ENCODE data around the gene LTB. TPM values are rescaled to one million over a fixed set of nuclear protein-coding genes. Genes with fewer than 3 reads are reported as not detected.

LTB gene
- total and polyA plus RNA-seq, 9 of the 15 experiments (the other 6 are each of a cell fraction or from before 2014, with no cell fraction given) = 0.07 to 0.51 TPM; not detected in 7

DNA sequence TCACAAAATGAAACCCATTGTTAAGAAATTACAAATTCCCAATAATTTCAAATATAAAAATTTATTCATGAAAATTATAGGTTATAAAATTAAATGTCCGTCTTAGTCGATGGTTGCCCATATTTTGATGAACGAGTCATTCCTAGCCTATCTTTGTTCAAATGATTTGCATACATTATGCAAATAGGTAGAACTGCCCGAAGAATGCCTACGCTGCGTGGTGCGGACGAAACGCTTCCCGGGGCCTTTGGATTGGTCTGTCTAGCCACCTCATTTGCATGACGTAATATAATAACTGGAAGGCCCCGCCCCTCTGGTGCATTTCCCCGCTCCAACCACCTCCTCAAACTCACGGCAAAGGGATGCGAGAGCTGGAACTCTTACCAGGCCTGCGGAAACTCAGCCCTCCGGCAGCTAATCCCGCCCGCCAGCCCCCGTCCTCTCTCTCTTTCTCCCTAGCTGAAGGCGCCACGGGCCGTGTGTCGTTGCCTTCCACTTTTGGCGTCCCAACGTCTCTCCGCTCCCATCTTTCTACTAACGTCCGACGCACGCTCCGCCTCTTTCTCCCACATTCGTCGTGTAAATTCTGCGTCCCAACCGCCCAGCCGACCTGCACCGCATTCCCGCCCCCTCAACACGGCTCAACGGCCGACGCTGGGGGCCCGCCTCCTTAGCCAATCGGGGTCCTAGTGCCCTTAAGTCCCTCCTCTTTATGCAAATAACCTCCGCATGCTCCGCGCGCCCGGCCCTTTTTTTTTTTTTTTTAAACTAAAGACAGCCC lies 37.8 kb upstream of the LTB start (continued):
- TF ChIP-seq CBFA2T2 (conservative IDR thresholded peaks at IDR 0.05) (no peak), ASH1L (IDR thresholded peaks at IDR 0.05; ENCODE audit: borderline replicate concordance, low read depth, partially characterized antibody) (no peak), HDGF (IDR thresholded peaks at IDR 0.05) (no peak), ZNF3 (CRISPR knock-in tag; IDR thresholded peaks at IDR 0.05) (no peak), SIX5 (IDR thresholded peaks at IDR 0.05; ENCODE audit: borderline replicate concordance in 1 of 2, insufficient read depth in 1 of 2, low read depth in 1 of 2, low read length in 2 of 2) (no peak), MECOM (CRISPR knock-in tag; IDR thresholded peaks at IDR 0.05) (no peak), ZZZ3 (IDR thresholded peaks at IDR 0.05) (no peak), CCAR2 (IDR thresholded peaks at IDR 0.05; ENCODE audit: low read depth, low read length) (no peak), U2AF2 (optimal IDR thresholded peaks at IDR 0.05; ENCODE audit: low read depth, low read length) (no peak)
- TF ChIP-seq, protein P1, sequence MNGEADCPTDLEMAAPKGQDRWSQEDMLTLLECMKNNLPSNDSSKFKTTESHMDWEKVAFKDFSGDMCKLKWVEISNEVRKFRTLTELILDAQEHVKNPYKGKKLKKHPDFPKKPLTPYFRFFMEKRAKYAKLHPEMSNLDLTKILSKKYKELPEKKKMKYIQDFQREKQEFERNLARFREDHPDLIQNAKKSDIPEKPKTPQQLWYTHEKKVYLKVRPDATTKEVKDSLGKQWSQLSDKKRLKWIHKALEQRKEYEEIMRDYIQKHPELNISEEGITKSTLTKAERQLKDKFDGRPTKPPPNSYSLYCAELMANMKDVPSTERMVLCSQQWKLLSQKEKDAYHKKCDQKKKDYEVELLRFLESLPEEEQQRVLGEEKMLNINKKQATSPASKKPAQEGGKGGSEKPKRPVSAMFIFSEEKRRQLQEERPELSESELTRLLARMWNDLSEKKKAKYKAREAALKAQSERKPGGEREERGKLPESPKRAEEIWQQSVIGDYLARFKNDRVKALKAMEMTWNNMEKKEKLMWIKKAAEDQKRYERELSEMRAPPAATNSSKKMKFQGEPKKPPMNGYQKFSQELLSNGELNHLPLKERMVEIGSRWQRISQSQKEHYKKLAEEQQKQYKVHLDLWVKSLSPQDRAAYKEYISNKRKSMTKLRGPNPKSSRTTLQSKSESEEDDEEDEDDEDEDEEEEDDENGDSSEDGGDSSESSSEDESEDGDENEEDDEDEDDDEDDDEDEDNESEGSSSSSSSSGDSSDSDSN (IDR thresholded peaks at IDR 0.05; ENCODE audit: borderline replicate concordance in 1 of 2, low read depth in 2 of 2, low read length in 2 of 2) = peak in 1 of 2 experiments; percentile 33; a peak in 1 of 4 replicates
- TF ChIP-seq, protein P2, sequence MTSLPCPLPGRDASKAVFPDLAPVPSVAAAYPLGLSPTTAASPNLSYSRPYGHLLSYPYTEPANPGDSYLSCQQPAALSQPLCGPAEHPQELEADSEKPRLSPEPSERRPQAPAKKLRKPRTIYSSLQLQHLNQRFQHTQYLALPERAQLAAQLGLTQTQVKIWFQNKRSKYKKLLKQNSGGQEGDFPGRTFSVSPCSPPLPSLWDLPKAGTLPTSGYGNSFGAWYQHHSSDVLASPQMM (CRISPR knock-in tag; IDR thresholded peaks at IDR 0.05) = no peak
- TF ChIP-seq, protein P3, sequence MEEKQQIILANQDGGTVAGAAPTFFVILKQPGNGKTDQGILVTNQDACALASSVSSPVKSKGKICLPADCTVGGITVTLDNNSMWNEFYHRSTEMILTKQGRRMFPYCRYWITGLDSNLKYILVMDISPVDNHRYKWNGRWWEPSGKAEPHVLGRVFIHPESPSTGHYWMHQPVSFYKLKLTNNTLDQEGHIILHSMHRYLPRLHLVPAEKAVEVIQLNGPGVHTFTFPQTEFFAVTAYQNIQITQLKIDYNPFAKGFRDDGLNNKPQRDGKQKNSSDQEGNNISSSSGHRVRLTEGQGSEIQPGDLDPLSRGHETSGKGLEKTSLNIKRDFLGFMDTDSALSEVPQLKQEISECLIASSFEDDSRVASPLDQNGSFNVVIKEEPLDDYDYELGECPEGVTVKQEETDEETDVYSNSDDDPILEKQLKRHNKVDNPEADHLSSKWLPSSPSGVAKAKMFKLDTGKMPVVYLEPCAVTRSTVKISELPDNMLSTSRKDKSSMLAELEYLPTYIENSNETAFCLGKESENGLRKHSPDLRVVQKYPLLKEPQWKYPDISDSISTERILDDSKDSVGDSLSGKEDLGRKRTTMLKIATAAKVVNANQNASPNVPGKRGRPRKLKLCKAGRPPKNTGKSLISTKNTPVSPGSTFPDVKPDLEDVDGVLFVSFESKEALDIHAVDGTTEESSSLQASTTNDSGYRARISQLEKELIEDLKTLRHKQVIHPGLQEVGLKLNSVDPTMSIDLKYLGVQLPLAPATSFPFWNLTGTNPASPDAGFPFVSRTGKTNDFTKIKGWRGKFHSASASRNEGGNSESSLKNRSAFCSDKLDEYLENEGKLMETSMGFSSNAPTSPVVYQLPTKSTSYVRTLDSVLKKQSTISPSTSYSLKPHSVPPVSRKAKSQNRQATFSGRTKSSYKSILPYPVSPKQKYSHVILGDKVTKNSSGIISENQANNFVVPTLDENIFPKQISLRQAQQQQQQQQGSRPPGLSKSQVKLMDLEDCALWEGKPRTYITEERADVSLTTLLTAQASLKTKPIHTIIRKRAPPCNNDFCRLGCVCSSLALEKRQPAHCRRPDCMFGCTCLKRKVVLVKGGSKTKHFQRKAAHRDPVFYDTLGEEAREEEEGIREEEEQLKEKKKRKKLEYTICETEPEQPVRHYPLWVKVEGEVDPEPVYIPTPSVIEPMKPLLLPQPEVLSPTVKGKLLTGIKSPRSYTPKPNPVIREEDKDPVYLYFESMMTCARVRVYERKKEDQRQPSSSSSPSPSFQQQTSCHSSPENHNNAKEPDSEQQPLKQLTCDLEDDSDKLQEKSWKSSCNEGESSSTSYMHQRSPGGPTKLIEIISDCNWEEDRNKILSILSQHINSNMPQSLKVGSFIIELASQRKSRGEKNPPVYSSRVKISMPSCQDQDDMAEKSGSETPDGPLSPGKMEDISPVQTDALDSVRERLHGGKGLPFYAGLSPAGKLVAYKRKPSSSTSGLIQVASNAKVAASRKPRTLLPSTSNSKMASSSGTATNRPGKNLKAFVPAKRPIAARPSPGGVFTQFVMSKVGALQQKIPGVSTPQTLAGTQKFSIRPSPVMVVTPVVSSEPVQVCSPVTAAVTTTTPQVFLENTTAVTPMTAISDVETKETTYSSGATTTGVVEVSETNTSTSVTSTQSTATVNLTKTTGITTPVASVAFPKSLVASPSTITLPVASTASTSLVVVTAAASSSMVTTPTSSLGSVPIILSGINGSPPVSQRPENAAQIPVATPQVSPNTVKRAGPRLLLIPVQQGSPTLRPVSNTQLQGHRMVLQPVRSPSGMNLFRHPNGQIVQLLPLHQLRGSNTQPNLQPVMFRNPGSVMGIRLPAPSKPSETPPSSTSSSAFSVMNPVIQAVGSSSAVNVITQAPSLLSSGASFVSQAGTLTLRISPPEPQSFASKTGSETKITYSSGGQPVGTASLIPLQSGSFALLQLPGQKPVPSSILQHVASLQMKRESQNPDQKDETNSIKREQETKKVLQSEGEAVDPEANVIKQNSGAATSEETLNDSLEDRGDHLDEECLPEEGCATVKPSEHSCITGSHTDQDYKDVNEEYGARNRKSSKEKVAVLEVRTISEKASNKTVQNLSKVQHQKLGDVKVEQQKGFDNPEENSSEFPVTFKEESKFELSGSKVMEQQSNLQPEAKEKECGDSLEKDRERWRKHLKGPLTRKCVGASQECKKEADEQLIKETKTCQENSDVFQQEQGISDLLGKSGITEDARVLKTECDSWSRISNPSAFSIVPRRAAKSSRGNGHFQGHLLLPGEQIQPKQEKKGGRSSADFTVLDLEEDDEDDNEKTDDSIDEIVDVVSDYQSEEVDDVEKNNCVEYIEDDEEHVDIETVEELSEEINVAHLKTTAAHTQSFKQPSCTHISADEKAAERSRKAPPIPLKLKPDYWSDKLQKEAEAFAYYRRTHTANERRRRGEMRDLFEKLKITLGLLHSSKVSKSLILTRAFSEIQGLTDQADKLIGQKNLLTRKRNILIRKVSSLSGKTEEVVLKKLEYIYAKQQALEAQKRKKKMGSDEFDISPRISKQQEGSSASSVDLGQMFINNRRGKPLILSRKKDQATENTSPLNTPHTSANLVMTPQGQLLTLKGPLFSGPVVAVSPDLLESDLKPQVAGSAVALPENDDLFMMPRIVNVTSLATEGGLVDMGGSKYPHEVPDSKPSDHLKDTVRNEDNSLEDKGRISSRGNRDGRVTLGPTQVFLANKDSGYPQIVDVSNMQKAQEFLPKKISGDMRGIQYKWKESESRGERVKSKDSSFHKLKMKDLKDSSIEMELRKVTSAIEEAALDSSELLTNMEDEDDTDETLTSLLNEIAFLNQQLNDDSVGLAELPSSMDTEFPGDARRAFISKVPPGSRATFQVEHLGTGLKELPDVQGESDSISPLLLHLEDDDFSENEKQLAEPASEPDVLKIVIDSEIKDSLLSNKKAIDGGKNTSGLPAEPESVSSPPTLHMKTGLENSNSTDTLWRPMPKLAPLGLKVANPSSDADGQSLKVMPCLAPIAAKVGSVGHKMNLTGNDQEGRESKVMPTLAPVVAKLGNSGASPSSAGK (IDR thresholded peaks at IDR 0.05) = peak; percentile 95

All from K562 (cell line).